GM21737 (cell line): Measurements from ENCODE around the gene ZFAND3.

Experiments used
- ATAC-seq: cut with Tn5 transposase; IDR thresholded peaks from one replicate; pipeline ENCODE4 v1.9.1; 2021; ENCODE audit warnings: mild to moderate bottlenecking, moderate library complexity; ENCODE audit not compliant: unreplicated experiment

The ZFAND3 gene

GRCh38 chr6:38193481-38194281, 374.2 kb downstream of the ZFAND3 start:
- ATAC-seq = no peak

GRCh38 chr6:38194282-38194572, 374.7 kb downstream of the ZFAND3 start:
- no peak for ATAC-seq

GRCh38 chr6:38194589-38194988, 375.1 kb downstream of the ZFAND3 start:
- no peak for ATAC-seq

GRCh38 chr6:38195113-38195635, 375.6 kb downstream of the ZFAND3 start:
- ATAC-seq = no peak

- ATAC-seq = no peak
Measured at GRCh38 chr6:38198219-38198618, 378.7 kb downstream of the ZFAND3 start.
